Gastrocnemius medialis (tissue), 4 donors: ENCODE data around the gene MLXIPL. TPM values are rescaled to one million over a fixed set of nuclear protein-coding genes. Genes with fewer than 3 reads are reported as not detected.
"Not testable (repeated sequence)": the region's sequence is repeated elsewhere in the genome, so short reads cannot be mapped to it uniquely, and the experiment has no call there.

ENCODE experiments used
- ATAC-seq, 2 donors: fragments of 150-250 bp; one replicate each; pipeline ENCODE4 v1.9.1; 2016
- DNase-seq, 2 donors: peaks; one replicate each; pipeline ENCODE4 v3.0.0-alpha.2; 2019
- H3K27ac ChIP-seq, 4 donors: fragments of 200-600 bp; sonication (generic); 1 replicate in 1 of 4; 2 replicates in 3 of 4; pipeline ENCODE4 v1.5.1; 2016 to 2018; ENCODE audit warnings: mild to moderate bottlenecking in 2 of 4, moderate library complexity in 1 of 4
- H3K27me3 ChIP-seq, 3 donors: fragments of 200-600 bp; sonication (generic) in 2 of 3; 1 replicate in 1 of 3; 2 replicates in 2 of 3; pipeline versions ENCODE4 v1.5.1 to v1.6.0; 2016 to 2019; ENCODE audit warnings: mild to moderate bottlenecking in 1 of 3, moderate library complexity in 1 of 3
- H3K36me3 ChIP-seq, 2 donors: fragments of 200-600 bp; sonication (generic) in 1 of 2; one replicate each; pipeline ENCODE4 v1.5.1; 2017 to 2018
- H3K4me1 ChIP-seq, 2 donors: fragments of 200-600 bp; sonication (generic) in 1 of 2; one replicate each; pipeline ENCODE4 v1.5.1; 2016 to 2017; ENCODE audit warnings: mild to moderate bottlenecking in 2 of 2
- H3K4me3 ChIP-seq, 4 donors: fragments of 200-600 bp; sonication (generic) in 3 of 4; 1 replicate in 1 of 4; 2 replicates in 3 of 4; pipeline ENCODE4 v1.5.1; 2016 to 2019; ENCODE audit warnings: mild to moderate bottlenecking in 2 of 4
- H3K9me3 ChIP-seq, 3 donors: fragments of 200-600 bp; sonication (generic) in 2 of 3; 1 replicate in 1 of 3; 2 replicates in 2 of 3; pipeline ENCODE4 v1.5.1; 2016 to 2019
- POLR2A ChIP-seq, 2 donors: fragments of 450-650 bp; IDR thresholded peaks; one replicate each; pipeline ENCODE4 v1.6.1; 2017; ENCODE audit warnings: antibody characterized with exemption in 2 of 2, mild to moderate bottlenecking in 2 of 2, moderate library complexity in 2 of 2
- in situ Hi-C, 4 donors: fragments of 200-750 bp; cut with MboI; loops; one replicate each; pipeline versions ENCODE4 v1.15.0 to v1.8.0; 2017; ENCODE audit warnings: low sequenced_read_pairs in 4 of 4
- intact Hi-C: fragments of 100-400 bp; cut with DNase I; formaldehyde crosslinking; loops from one replicate; pipeline ENCODE4 v1.15.1; 2023; ENCODE audit warnings: low total_unique reads
- total RNA-seq, 4 donors: library from RNA; depleted of rRNA; stranded (reverse); fragments of >200 nt; gene quantifications; one replicate each; pipeline versions ENCODE4 v1.1.0 to v1.2.3, GENCODE V29; 2016
- TF ChIP-seq, protein P1 (sequence below), 5 experiments: fragments of 450-650 bp in 3 of 5; fragments of 200-600 bp in 2 of 5; sonication (generic) in 2 of 5; IDR thresholded peaks in 4 of 5; conservative IDR thresholded peaks in 1 of 5; 1 replicate in 4 of 5; 2 replicates in 1 of 5; pipeline ENCODE4 v1.5.1; 2016 to 2019; ENCODE audit warnings: antibody characterized with exemption in 5 of 5, mild to moderate bottlenecking in 3 of 5, moderate library complexity in 3 of 5

Gene MLXIPL
- total RNA-seq, 4 donors from 2014 or later: 7.6 to 107 (median 29.2) TPM

DNA sequence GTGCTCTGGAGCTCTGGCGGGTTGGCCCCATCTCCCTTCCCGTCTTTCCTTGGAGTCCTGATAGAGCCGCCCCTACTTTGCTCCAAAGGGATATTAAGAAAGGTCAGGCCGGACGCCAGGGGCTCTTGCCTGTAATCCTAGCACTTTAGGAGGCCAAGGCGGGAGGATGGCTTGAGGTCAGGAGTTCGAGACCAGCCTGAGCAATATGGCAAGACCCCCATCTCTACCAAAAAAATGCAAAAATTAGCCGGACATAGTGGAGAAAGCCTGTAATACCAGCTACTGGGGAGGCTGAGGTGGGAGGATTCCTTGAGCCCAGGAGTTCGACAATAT is 313 bp upstream of the MLXIPL start:
- Histone ChIP-seq H3K4me1 (peaks cover 6 to 8% of the 10 kb centered on the region in 2 donors), H3K4me3 (peak overlapping the region; percentile 73 to 88 (median 77)), H3K9me3 (no peaks in the 10 kb centered on the region), H3K27ac (peak overlapping the region in 2 of 4 donors; percentile 91 to 92), H3K36me3 (no peaks in the 10 kb centered on the region), H3K27me3 (peaks cover 0 to 20% (median 19%) of the 10 kb centered on the region in 3 donors)
- DNase-seq (no peak), ATAC-seq (no peak)
- intact Hi-C loops (loop anchor here (10.0 kb wide), 1 partner anchor 220 kb away; the partner anchor contains the start of gene METTL27), in situ Hi-C loops (loop anchor here in 1 of 4 donors (25.0 kb wide), 1 partner anchor 238 kb away; the partner anchor contains the start of gene TMEM270)
- TF ChIP-seq, protein P1, sequence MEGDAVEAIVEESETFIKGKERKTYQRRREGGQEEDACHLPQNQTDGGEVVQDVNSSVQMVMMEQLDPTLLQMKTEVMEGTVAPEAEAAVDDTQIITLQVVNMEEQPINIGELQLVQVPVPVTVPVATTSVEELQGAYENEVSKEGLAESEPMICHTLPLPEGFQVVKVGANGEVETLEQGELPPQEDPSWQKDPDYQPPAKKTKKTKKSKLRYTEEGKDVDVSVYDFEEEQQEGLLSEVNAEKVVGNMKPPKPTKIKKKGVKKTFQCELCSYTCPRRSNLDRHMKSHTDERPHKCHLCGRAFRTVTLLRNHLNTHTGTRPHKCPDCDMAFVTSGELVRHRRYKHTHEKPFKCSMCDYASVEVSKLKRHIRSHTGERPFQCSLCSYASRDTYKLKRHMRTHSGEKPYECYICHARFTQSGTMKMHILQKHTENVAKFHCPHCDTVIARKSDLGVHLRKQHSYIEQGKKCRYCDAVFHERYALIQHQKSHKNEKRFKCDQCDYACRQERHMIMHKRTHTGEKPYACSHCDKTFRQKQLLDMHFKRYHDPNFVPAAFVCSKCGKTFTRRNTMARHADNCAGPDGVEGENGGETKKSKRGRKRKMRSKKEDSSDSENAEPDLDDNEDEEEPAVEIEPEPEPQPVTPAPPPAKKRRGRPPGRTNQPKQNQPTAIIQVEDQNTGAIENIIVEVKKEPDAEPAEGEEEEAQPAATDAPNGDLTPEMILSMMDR (IDR thresholded peaks at IDR 0.05 in 4 of 5, conservative IDR thresholded peaks at IDR 0.05 in 1 of 5): no peak
- TF ChIP-seq POLR2A (IDR thresholded peaks at IDR 0.05): no peak

DNA sequence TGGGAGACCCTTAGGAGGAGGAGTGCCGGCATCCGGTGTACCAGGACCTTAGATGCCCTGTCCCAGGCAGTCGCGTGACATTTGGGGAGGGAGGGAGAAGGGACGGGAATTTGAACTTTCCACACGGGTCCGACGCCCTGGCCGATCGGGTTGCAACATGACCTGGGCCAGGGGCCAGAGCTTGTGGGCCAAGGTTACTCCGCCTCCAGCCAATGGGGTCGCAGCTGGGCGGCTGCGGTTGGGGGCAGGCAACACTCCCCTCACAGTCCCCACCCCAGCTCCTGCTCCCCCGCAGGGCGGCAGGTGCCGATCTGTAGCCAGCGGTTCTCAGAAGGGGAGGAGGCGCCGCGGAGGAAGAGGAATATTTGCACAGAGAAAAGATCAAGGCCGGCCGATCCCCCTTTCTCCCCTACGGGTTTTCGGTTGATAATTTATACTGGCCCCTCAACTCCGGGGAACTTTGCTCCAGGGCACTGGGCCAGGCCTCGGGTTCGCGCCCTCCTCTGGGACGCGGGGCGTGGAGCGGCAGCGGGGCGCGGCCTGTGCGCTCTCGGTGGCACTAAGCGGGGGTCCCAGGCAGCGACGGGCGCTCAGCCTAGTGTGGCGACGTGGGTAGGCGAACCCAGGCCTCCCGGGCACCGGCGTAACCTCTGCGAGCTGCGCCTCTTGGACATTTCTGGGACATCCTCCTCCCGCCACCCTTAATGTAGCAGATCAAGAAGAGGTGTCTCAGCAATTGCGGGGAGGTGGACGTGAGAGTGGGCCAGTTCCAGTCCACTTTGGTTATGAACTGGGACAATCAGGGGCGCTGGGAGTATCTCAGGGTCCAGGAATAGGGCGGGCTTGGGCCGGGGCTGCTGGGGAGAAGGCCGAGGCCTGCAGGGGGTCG is 1.2 kb downstream of the MLXIPL start:
- H3K4me1 ChIP-seq: peaks cover 6 to 8% of the 10 kb centered on the region in 2 donors
- peak overlapping the region; percentile 73 to 88 (median 77) for H3K4me3 ChIP-seq
- peak; percentile 69 to 81 for TF ChIP-seq POLR2A (IDR thresholded peaks at IDR 0.05)
- TF ChIP-seq, protein P1 (IDR thresholded peaks at IDR 0.05 in 4 of 5, conservative IDR thresholded peaks at IDR 0.05 in 1 of 5): peak in 1 of 5 experiments; percentile 11
- H3K27ac ChIP-seq: peak overlapping the region; percentile 83 to 93 (median 92)
- no peaks in the 10 kb centered on the region for H3K36me3 ChIP-seq
- ATAC-seq: peak; percentile 69 to 79
- in situ Hi-C loops: loop anchor here in 1 of 4 donors (25.0 kb wide), 1 partner anchor 239 kb away; the partner anchor contains the start of gene TMEM270
- no peaks in the 10 kb centered on the region for H3K9me3 ChIP-seq
- DNase-seq: peak; percentile 81 to 93
- intact Hi-C loops: loop anchor here (1.0 to 10.0 kb wide), 2 partner anchors 66 to 222 kb away; partner anchors contain the start of genes BCL7B and METTL27
- H3K27me3 ChIP-seq: peaks cover 0 to 9% (median 6%) of the 10 kb centered on the region in 3 donors

DNA sequence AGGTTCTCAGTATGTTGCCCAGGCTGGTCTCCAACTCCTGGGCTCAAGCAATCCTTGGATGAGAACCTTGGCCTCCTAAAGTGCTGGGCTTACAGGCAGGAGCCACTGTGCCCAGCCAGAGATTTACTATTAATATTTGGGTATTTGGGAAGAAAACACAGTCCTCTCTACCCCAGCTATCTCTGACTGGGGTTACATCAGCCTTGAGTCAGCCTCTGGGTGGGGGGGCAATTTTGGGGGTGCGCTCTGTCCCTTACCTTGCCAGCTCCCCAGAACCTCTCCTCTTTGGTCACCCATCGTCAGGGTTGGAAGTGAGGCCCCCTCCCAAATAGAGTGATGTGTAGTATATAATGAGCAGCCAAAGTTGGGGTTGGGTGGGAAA is 1.8 kb downstream of the MLXIPL start:
- Histone ChIP-seq H3K4me1 (peaks cover 6 to 8% of the 10 kb centered on the region in 2 donors), H3K27me3 (peaks cover 0 to 3% (median 3%) of the 10 kb centered on the region in 3 donors), H3K27ac (peak overlapping the region; percentile 83 to 93 (median 92)), H3K36me3 (no peaks in the 10 kb centered on the region), H3K4me3 (peak overlapping the region; percentile 73 to 88 (median 77)), H3K9me3 (no peaks in the 10 kb centered on the region)
- no peak for DNase-seq
- ATAC-seq: peak; percentile 10 to 15
- TF ChIP-seq, protein P1 (IDR thresholded peaks at IDR 0.05 in 4 of 5, conservative IDR thresholded peaks at IDR 0.05 in 1 of 5): no peak
- no peak for TF ChIP-seq POLR2A (IDR thresholded peaks at IDR 0.05)
- intact Hi-C loops: loop anchor here (10.0 kb wide), 1 partner anchor 222 kb away; the partner anchor contains the start of gene METTL27
- in situ Hi-C loops: loop anchor here in 1 of 4 donors (25.0 kb wide), 1 partner anchor 240 kb away; the partner anchor contains the start of gene TMEM270

DNA sequence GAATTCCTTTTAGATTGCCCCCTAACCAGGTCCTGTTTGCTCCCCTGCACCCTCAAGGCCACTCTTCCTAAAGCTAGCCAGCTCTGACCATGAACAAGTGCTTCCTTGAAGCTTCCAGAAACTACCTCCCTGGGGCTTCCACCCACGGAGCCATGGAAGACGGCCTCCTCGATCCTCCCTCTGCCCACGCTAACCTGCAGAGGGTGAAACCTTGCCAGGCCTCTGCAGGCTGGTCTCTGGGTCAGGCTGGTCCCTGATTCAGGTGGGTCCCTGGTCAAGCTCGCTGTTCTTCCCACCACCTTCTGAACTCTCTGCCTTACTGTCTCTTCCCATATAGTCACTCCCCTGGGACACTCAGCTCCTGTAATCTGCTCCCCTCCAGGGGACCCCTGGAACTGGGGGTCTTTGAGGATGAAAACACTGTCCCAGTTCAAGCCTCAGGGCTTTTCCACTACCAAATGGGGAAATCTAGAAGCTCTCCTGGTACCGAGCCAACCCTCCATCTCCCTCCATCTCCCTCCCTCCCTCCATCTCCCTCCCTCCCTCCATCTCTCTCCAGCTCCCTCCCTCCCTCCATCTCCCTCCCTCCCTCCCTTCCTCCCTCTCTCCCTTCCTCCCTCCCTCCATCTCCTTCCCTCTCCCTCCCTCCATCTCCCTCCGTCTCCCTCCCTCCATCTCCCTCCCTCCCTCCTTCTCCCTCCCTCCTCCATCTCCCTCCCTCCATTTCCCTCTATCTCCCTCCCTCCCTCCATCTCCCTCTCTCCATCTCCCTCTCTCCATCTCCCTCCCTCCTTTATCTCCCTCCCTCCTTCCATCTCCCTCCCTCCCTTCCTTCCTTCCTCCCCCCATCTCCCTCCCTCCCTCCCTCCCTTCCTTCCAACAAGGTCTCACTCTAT is 2.9 kb downstream of the MLXIPL start:
- no peaks in the 10 kb centered on the region for H3K36me3 ChIP-seq
- H3K9me3 ChIP-seq: no peaks in the 10 kb centered on the region
- intact Hi-C loops (loop anchor here (10.0 kb wide), 1 partner anchor 223 kb away; the partner anchor contains the start of gene METTL27), in situ Hi-C loops (loop anchor here in 1 of 4 donors (25.0 kb wide), 1 partner anchor 241 kb away; the partner anchor contains the start of gene TMEM270)
- ATAC-seq: no peak
- no peak for DNase-seq
- H3K27ac ChIP-seq: peak overlapping the region; percentile 83 to 93 (median 92)
- TF ChIP-seq, protein P1 (IDR thresholded peaks at IDR 0.05 in 4 of 5, conservative IDR thresholded peaks at IDR 0.05 in 1 of 5): no peak
- TF ChIP-seq POLR2A (IDR thresholded peaks at IDR 0.05): no peak
- H3K4me1 ChIP-seq: peaks cover 6 to 8% of the 10 kb centered on the region in 2 donors
- H3K4me3 ChIP-seq: no peak overlapping the region
- H3K27me3 ChIP-seq: peaks cover 0 to 3% (median 0%) of the 10 kb centered on the region in 3 donors

DNA sequence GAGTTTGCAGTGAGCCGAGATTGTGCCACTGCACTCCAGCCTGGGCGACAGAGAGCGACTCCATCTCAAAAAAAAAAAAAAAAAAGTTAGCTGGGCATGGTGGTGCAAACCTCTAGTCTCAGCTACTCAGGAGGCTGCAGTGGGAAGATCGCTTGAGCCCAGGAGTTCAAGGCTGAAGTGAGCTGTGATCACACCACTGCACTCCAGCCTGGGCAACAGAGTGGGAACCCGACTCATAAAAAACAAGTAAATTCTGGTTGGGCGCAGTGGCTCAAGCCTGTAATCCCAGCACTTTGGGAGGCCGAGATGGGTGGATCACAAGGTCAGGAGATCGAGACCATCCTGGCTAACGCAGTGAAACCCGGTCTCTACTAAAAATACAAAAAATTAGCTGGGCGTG is 4.9 kb downstream of the MLXIPL start:
- intact Hi-C loops, ATAC-seq, H3K9me3 ChIP-seq, H3K27me3 ChIP-seq, H3K36me3 ChIP-seq, H3K4me1 ChIP-seq, DNase-seq, H3K4me3 ChIP-seq: not testable (repeated sequence)
- in situ Hi-C loops: loop anchor here in 3 of 4 donors (10.0 to 25.0 kb wide), 3 partner anchors 45 to 243 kb away; partner anchors contain the start of genes STX1A (in 1 of the 3), TMEM270 (in 1 of the 3) and VPS37D (in 1 of the 3)
- peak overlapping the region in 3 of 4 donors; percentile 1 to 33 (median 28) for H3K27ac ChIP-seq
